ENCODE results near the gene CDH22. TPM values are rescaled to one million over a fixed set of nuclear protein-coding genes. Genes with fewer than 3 reads are reported as not detected.

CDH22 gene
- total RNA-seq, 1 experiment from 2014 or later, result not detected

DNA sequence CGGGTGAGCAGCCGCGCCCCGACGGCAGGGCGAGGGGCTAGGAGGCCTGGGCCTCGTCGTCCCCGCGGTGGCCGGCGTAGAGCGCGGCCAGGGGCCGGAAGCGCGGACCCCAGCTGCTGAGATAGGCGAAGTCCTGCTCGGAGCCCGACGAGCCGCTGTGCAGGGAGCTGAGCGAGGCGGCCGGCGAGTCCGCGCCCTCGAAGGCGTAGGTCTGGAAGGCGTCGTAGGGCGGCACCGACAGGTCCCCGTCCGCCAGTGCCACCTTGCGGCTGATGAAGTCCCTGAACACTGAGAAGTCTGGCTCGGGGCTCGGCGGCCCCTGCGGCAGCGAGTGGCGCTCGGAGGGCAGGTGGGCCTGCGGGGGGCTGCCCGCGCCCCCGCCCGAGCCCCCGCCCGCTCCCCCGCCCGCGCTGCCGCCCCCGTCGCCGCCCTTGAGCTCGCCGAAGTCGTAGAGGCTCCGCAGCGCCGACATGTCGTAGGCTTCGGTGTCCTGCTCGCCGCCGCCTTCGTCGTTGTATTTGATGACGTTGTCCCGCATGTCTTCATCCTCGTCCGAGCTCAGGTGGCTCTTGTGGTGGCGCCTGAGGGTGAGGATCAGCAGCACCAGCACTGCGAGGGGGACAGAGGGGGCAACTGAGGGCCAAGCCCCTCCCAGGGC, 133.7 kb downstream of the CDH22 start:
- peak; percentile 19 for DNase-seq (ENCODE audit: low read depth)

DNA sequence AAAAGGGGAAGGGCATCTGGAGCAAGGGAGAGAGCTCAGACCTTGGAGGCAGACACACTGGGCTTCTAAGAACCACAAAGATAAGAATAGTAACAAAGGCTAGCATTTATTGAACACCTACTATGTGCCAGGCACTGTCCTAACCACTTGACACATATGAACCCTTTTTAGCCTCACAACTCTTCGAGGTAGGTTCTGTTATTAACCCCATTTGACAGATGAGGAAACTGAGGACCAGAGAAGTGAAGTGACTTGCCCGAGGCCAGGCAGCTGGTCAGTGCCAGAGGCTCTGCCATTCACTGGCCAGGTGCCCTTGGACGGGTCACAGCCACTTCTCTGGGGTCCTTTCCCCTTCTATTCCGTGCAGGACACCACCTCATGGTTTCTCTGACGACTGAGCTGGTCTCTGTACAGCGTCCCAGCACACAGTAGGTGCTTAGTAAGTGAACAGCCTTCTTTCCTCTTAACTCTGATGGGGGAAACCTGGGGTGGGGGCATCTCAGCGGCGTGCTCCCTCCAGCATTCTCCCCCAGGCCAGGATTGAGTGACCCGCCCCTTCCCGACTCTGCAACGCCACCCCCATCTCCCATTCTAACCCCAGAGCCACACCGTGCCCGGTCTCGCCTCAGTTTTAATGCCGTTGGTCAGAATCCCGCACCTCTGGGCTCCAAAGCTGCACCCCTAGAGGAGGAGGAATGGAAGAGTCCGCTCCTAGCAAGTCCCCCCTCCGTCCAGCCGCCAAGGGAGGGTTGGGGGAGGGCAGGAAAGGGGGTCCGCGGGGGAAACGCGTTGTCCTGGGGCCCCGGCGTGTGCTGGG, 134.4 kb downstream of the CDH22 start:
- DNase-seq (ENCODE audit: low read depth), result no peak

DNA sequence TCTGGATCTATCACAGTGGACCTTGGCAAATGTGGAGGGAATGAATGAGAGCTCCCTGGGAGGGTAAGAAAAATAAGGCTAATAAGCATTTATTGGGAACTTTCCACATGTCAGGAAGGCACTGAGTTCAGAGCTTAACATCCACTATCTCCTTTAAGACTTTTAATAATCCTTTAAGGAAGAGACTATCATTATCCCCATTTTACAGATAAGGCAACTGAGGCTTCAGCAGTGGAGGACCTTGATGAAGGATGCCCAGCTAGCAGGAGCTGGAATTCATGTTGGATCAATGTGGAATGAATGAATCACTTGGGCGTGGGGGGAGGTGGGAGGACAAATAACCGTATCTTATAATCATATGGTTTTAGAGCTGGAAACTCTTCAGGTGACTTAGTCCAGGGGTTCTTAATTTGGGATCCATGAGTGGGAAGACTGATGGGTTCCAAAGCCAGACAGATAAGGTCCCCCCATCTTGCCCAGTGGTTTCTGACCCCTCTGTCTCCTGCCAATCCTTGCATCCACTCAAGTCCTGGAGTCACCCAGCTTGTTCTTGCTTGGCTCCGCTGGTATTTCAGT, 135.2 kb downstream of the CDH22 start:
- DNase-seq (ENCODE audit: low read depth), result no peak

DNA sequence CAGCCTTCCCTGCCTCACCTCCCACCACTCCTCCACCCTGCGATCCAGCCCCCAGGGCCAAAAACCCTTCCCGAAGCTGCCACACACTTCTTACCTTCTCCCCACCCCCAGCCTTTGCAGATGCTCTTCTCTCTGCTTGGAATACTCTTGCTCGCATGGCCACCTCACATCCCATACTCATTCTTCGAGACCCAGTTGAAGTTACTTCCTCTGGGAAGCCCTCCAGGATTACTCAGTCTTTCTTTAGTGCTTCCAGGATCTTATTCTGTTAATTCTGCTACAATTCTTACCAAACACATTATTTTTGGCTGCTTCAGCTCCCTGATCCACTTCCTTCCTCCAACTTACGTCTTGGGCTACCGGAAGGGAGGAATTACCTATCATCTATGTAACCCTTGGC, 135.8 kb downstream of the CDH22 start:
- DNase-seq (ENCODE audit: low read depth), result no peak

DNA sequence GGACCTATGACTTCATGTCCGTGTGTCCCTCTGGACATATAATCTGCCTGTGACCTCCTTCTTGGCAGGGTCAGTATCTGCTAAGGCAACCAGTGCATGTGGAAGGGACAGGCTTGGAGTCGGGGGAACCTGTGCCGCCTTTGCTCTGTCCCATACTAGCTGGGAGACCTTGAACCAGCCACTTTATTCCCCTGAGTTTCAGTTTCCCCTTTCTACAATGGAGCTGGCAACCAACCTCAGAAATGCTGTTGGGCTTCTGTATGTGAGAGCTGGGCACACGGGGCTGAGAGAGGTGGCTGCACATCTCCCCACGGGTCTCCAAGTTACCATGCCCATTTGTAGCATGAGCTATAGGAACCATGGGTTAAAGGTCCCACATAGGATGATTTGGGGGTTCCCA, 136.4 kb downstream of the CDH22 start:
- no peak for DNase-seq (ENCODE audit: low read depth)

DNA sequence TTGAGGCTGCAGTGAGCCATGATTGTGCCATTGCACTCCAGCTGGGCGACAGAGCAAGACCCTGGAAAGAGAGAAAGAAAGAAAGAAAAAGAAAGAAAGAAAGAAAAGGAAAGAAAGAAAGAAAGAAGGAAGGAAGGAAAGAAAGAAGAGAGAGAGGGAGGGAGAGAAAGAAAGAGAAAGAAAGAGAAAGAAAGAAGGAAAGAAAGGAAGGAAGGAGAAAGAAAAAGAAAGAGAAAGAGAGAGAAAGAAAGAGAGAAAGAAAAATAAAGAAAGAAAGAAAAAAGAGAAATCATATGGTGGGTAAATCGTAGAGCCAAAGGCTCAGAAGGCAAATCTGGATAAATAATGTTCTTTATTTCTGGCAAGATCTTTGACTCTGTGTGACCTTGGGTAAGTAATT, 136.8 kb downstream of the CDH22 start:
- no peak for DNase-seq (ENCODE audit: low read depth)

DNA sequence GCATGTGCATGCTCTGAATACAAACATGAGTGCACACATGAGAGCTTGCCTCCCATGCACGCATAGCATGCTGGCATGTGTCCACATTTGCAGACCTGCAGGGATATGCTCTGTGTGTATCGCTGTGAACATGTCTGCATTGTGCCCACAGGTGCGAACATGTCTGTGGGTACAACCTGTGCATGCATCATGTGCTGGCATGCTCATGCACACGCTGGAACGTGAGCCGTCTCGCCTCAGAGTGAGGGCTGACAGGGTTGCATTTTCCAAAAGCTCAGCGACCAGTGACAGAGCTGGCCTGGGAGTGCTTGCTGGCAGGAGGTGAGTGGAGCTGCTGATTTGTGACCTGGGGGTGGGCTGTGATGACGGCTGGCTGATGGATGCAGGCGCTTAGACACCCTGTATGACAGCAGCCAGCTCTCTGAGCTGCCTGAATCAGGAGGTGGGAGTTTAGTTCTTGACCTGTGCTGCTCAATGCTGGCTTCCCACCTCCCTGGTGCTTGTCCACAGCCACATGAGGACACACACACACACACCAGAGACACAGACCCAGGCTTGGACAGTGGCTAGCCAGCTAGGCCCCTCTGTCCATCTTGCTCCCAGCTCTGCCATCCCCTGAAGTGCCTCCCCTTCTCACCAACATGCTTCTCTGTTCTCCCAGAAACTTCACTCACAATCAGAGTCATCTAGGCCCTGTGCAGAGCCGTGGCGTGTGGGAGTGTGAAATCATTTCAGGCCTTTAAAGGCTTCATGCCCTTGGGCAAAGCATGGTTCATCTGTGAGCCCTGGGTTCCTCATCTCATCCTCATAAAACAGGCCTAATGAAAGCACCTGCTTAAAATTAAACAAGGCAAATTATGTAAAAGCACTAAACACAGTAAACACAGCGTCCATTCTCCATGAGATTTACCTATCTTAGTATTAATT, 138.8 kb downstream of the CDH22 start:
- no peak for DNase-seq (ENCODE audit: low read depth)

DNA sequence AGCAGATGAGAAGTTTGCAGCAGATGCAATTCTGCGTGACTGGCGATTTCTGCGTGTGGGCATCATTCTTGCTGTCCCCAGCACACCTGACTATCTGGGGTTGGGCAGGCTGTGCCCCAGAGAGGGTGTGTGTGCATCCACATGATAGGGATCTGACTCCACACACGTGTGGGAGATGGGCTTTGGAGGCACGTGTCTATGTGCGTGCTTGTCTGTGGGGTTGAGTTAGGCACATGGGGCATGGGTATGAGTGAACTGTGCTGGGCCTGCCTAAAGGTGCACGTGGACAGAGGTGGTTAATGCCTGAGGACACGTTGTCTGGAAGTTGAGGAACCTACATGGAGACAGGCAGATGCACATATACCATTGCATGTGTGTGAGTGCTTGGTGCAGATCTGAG, 139.9 kb downstream of the CDH22 start:
- DNase-seq (ENCODE audit: low read depth), result no peak

DNA sequence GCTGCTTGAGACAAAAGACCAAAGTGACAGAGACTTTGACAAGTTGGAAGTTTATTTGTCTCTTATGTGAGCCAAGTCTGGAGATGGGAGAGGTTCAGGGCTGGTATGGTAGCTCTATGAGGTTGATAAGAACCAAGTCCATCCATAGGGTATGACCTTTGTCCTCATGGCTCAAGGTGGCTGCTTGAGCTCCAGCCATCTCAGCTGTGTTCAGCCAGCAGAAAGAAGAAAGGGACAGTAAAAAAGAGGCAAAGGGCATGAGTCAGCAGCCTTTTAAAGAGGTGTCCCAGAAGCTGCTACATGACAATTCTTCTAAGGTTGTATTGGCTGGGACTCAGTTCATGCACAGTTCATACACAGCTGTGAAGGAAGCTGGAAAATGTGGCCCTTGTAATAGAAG, 141.2 kb downstream of the CDH22 start:
- DNase-seq (ENCODE audit: low read depth), result no peak

DNA sequence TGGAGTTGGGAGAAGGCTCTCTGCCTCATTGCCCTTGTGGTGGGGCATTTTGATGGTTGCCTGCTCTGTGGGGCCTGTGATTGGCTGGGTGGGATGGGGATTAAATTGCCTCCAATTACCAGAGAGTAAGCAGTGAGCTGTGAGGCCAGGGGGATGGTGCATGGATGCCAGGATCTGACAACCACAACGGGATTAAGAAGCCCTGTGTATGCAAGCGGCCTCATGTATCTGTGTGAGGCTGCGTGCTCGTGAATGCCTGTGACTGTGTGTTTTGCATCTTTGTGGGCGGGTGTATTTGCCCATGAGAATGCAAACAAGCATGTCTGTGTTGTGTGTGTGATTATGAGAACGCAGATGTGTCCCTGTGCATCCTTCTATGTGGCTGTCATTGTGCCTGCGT, 144.0 kb downstream of the CDH22 start:
- no peak for DNase-seq (ENCODE audit: low read depth)

DNA sequence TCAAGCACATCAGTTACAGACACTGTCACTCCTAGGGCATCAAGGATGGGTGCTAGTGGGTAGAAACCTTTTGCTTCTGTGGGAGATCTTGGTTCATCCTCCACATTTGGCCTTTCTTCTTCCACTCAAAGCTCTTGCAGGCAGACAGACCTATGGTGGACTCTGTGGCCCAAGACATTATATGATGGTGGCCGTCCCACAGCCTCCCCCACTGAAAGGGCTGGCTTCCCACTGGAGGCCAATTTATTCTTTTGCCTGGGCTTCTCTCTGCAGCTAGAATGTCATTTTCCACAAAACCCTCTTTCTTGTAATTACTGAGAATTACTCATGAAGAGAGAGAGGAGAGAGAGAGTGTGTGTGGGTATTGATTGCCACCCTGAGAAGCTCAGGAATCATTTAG, 146.4 kb downstream of the CDH22 start:
- DNase-seq (ENCODE audit: low read depth), result no peak

DNA sequence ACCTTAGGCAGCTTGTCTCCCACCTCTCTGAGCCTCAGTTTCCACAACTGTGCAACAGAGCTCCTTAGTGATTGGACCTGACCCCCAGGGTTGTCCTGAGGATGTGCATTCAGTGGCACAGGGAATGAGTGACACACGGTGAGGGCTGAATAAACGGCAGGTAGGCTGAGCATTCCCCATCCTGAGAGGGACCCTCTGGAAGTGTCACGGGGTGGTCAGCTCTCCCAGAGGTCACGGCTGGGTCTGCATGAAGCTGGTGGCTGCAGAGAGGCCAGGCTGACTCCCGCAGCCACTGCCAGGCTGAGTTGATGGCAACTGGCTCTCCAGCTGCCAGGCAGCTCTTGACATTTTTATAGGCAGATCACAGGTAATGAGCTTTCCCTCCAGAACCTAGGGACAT, 147.6 kb downstream of the CDH22 start:
- DNase-seq (ENCODE audit: low read depth), result no peak

DNA sequence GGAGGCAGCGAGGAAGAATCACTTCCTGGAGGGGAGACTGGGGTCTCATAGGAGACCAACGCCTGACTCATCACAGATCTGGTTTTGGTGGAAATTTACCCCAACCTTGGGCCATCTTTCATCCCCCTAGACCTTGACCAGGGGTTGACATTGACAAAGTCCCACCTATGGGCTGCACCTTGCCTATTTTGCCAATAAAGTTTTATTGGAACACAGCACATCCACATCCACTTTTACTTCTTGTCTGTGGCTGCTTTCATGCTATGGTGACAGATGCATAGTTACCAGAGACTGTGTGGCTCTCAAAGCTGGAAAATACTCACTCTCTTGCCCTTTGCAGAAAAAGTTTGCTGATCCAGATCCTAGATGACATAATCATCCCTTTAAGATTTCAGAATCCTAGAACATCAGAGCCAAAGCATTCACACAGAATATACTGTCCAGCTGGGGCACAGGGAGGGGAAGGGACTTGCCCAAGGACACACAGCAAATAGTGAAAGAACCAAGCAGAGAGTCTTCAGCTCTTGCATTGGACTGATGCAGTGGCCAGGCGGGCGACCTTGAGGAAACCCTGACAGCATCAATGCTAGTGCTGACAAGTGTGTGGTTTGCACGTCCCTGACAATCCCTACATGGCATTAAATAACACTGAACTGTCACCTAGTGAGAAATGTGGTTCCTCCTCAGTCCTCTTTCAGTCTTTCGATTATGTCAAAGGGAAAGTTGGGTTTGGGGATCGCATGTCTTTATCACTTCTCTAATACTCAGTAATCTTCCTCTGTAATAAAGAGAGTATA, 149.0 kb downstream of the CDH22 start:
- no peak for DNase-seq (ENCODE audit: low read depth)

DNA sequence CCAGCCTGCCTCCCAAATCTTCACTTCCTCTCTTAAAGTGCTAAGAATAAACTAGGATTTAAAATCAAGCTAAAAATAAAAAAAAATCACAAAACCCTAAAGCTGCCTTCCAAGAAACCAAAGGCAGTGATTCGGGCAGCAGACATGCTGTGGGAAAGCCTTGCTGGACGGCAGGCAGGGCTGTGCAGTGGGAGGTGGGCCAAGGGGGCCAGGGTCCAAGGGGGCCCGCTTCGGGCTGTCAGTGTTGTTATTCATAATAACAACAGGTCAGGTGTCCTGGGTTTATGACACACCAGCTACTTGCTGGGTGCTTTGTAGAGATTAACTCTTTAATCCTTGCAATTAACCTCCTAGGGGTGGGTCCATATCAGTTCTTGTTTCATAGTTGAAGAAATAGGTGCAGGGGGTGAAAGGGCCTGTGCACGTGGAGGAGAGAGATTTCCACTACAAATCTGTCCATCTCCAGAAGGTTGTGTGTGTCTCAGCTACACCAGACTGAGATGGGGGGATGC, 149.8 kb downstream of the CDH22 start:
- no peak for DNase-seq (ENCODE audit: low read depth)

DNA sequence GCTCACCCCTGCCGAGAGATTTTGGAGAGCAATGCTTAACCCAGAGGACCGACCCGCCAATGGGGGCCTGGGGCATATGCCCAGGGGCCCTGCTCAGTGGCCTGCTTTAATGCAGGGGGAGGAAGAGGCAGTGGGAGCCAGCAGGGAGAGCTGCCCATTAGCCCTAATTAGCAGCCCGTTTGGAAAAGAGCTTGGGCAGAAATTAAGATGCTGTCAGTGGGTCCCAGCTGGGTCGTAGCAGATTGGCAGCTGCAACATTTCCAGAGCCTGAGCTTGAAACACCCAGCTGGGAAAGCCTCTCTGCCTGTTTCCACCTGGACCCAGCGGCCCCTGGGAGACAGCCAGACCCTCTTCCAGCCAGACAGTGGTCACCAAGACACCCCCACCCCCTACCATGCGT, 150.7 kb downstream of the CDH22 start:
- DNase-seq (ENCODE audit: low read depth), result no peak

DNA sequence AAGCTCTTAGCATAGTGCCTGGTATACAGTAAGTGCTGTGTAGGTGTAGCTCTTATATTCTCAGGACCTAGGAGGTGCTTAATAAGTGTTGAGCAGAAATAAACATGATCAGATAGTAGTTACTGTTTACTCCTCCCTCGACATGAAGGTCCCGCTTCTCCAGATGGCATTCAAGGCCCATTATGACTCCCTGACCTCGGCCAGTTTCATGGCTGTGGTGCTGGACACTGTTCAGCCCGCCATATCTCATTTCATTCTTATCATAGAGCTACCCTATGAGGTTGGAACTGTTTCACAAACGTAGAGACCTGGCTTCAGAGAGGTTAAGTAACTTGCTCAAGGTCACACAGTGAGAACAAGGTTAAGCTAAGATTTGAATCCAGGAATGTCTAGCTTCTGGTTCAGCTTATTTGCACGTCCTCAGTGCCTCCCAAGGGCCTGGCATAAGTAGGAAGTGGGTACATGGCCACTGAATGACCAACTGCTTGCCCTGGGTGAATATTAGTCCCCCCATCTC, 151.2 kb downstream of the CDH22 start:
- no peak for DNase-seq (ENCODE audit: low read depth)

DNA sequence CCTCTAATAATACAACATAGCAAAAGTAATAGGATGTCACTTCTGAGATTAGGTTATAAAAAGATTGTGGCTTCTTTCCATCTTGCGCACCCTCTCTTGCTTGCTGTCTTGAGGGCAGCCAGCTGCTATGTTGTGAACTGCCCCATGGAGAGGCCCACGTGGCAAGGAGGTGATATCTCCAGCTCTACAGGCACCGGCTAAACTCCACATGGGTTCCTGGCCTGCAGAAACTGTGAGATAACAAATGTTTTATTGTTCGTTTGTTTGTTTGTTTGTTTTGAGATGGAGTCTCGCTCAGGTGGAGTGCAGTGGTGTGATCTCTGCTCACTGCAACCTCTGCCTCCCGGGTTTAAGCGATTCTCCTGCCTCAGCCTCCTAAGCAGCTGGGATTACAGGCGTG, 152.2 kb downstream of the CDH22 start:
- DNase-seq (ENCODE audit: low read depth), result no peak

DNA sequence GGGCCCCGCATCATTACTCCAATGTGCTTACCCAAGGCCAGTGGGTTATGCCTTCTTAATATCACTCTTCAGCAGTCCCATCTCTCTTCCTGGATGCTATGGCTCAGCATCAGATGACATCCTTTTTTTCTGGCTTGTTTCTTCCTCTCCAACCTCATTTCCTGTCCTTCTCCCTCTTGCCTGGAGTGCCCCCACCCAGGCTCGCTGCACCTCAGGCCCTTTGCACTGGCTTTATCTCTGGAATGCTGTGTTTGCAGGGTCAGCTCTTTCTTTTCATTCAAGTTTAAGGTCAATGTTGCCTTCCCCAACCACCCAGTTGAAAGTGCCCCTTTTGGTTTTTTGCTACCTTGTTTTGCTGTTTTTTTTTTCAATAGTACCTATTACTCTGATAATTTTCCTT, 153.5 kb downstream of the CDH22 start:
- DNase-seq (ENCODE audit: low read depth), result no peak

DNA sequence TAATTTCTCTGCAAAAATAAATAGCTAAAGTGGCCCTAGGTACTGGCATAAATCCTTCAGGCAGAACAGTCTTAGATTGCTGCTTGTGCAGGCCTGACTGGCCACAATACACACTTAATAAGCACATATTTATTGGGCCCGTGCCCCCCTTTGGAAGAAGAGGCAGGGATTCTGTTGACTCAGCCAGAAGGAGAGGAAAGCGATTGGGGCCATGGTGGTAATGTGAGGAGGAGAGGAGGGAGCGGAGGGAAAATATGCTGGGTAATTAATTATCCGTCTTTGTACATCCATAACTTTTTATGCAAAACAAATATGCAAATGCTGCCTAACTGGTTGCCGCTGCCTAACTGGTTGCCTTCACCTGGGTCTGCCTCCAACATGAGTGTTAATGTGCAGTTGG, 154.0 kb downstream of the CDH22 start:
- no peak for DNase-seq (ENCODE audit: low read depth)

DNA sequence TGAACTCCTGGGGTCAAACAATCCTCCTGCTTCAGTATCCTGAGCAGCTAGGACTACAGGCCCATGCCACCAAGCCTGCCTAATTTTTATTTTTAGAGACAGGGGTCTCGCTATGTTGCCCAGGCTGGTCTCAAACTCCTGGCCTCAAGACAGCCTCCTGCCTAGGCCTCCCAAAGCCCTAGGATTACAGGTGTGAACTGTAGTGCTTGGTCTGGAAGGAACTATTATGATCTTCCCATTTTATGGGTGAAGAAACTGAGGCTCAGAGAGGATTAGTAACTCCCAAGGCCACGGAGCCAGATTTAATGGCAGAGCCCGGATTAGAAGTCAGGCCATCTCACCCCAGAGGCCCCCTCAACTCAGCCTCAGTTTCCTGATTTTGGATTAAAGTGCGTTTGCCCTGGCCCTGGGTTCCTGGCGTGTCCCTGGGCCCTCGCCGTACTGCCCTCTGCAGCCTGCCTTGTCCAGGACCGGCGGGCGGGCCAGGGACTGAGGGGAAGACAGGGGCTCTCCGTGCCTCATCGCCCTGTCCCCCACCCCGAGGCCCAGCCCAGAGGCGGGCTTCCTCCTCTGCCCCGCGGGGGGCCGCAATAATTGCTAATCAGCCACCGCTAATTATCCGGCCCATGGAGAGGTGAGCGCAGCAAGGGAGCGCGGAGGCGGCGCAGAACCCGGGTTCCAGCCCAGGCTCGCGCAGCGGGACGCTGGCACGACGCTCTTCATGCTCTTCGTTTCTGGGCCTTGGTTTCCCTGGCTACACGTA, 155.3 kb downstream of the CDH22 start:
- no peak for DNase-seq (ENCODE audit: low read depth)

All from HT1080 (cell line).